HG02981 (cell line): ENCODE measurements around the gene ACD.

Source experiments
- ATAC-seq: cut with Tn5 transposase; IDR thresholded peaks from one replicate; pipeline ENCODE4 v1.9.1; 2021; ENCODE audit warnings: mild to moderate bottlenecking, moderate library complexity; ENCODE audit not compliant: unreplicated experiment

ACD gene

GRCh38 chr16:67648088-67648763 lies 11.8 kb downstream of the ACD start:
- ATAC-seq = no peak

- no peak for ATAC-seq
These were observed 12.4 kb downstream of the ACD start for GRCh38 chr16:67647681-67648080.

GRCh38 chr16:67647111-67647651 lies 12.9 kb downstream of the ACD start:
- ATAC-seq = no peak

GRCh38 chr16:67645397-67646121 lies 14.5 kb downstream of the ACD start:
- no peak for ATAC-seq

- ATAC-seq = no peak
These were observed 16.0 kb downstream of the ACD start for GRCh38 chr16:67644038-67644437.

GRCh38 chr16:67641779-67642708 lies 18.0 kb downstream of the ACD start:
- ATAC-seq = no peak

GRCh38 chr16:67637625-67638024 lies 22.4 kb downstream of the ACD start:
- ATAC-seq = no peak

GRCh38 chr16:67636713-67637112 lies 23.3 kb downstream of the ACD start:
- no peak for ATAC-seq

GRCh38 chr16:67632415-67633172 lies 27.5 kb downstream of the ACD start:
- no peak for ATAC-seq

GRCh38 chr16:67628216-67628615 lies 31.8 kb downstream of the ACD start:
- ATAC-seq = no peak

GRCh38 chr16:67613808-67614207 lies 46.3 kb downstream of the ACD start:
- no peak for ATAC-seq

- no peak for ATAC-seq
These were observed 51.7 kb downstream of the ACD start for GRCh38 chr16:67608364-67608763.
